H9 (cell line): ENCODE measurements around the gene TRPV4. TPM values are rescaled to one million over a fixed set of nuclear protein-coding genes. Genes with fewer than 3 reads are reported as not detected.

Source experiments
- DNase-seq: peaks from one replicate; pipeline ENCODE4 v3.0.0-alpha.2; 2017
- H2AFZ ChIP-seq: one replicate; pipeline ENCODE4 v1.6.1; 2013; ENCODE audit warnings: mild to moderate bottlenecking, low read length, control low read depth, moderate library complexity
- H2AK5ac ChIP-seq: 2 replicates; pipeline ENCODE4 v1.6.1; 2013; ENCODE audit warnings: low read length, control low read depth, mixed read lengths; ENCODE audit not compliant: insufficient read length
- H2BK120ac ChIP-seq: one replicate; pipeline ENCODE4 v1.6.1; 2013; ENCODE audit warnings: low read depth, mild to moderate bottlenecking, low read length, control low read depth, inconsistent platforms; ENCODE audit not compliant: poor library complexity, severe bottlenecking
- H2BK12ac ChIP-seq: 2 replicates; pipeline ENCODE4 v1.6.1; 2013; ENCODE audit warnings: low read length, control low read depth, mixed read lengths, low read depth; ENCODE audit not compliant: insufficient read length
- H2BK15ac ChIP-seq: 2 replicates; pipeline ENCODE4 v1.6.1; 2013; ENCODE audit warnings: low read depth, low read length, control low read depth
- H2BK20ac ChIP-seq: one replicate; pipeline ENCODE4 v1.6.1; 2013; ENCODE audit warnings: low read depth, mild to moderate bottlenecking, low read length, control low read depth, inconsistent platforms; ENCODE audit not compliant: poor library complexity, severe bottlenecking
- H2BK5ac ChIP-seq: 2 replicates; pipeline ENCODE4 v1.6.1; 2013; ENCODE audit warnings: low read length, control low read depth, mixed read lengths; ENCODE audit not compliant: insufficient read length
- H3K14ac ChIP-seq: 2 replicates; pipeline ENCODE4 v1.6.1; 2013; ENCODE audit warnings: low read length, control low read depth; ENCODE audit not compliant: insufficient read depth
- H3K18ac ChIP-seq: 2 replicates; pipeline ENCODE4 v1.6.1; 2013; ENCODE audit warnings: low read depth, mild to moderate bottlenecking, mixed read lengths, low read length, control low read depth; ENCODE audit not compliant: insufficient read length
- H3K23ac ChIP-seq: 2 replicates; pipeline ENCODE4 v1.6.1; 2013; ENCODE audit warnings: low read length, control low read depth, mixed read lengths, low read depth; ENCODE audit not compliant: insufficient read length
- H3K23me2 ChIP-seq: 2 replicates; pipeline ENCODE4 v1.6.1; 2013; ENCODE audit warnings: low read depth, mild to moderate bottlenecking, mixed read lengths, low read length, control low read depth; ENCODE audit not compliant: insufficient read length, poor library complexity, severe bottlenecking
- H3K27ac ChIP-seq: 2 replicates; pipeline ENCODE4 v1.5.1; 2013; ENCODE audit warnings: low read length, control low read depth, mixed read lengths, low read depth; ENCODE audit not compliant: insufficient read length
- H3K27me3 ChIP-seq: 2 replicates; pipeline ENCODE4 v1.6.1; 2013; ENCODE audit warnings: low read length, control low read depth, inconsistent platforms; ENCODE audit not compliant: insufficient read depth
- H3K4ac ChIP-seq: 2 replicates; pipeline ENCODE4 v1.6.1; 2013; ENCODE audit warnings: low read depth, mild to moderate bottlenecking, control low read depth, inconsistent platforms, low read length, moderate library complexity
- H3K4me1 ChIP-seq: 2 replicates; pipeline ENCODE4 v1.6.1; 2013; ENCODE audit warnings: low read length, control low read depth, inconsistent platforms; ENCODE audit not compliant: insufficient read depth
- H3K4me2 ChIP-seq: 2 replicates; pipeline ENCODE4 v1.6.1; 2013; ENCODE audit warnings: low read length, control low read depth, mixed read lengths; ENCODE audit not compliant: insufficient read length, insufficient read depth
- H3K56ac ChIP-seq: 2 replicates; pipeline ENCODE4 v1.6.1; 2013; ENCODE audit warnings: low read depth, mild to moderate bottlenecking, mixed read lengths, low read length, control low read depth; ENCODE audit not compliant: insufficient read length
- H3K79me1 ChIP-seq: 2 replicates; pipeline ENCODE4 v1.6.1; 2013; ENCODE audit warnings: low read depth, mild to moderate bottlenecking, moderate library complexity, low read length, control low read depth, inconsistent platforms; ENCODE audit not compliant: insufficient read depth, poor library complexity, severe bottlenecking
- H3K79me2 ChIP-seq: 2 replicates; pipeline ENCODE4 v1.6.1; 2013; ENCODE audit warnings: low read length, control low read depth, inconsistent platforms; ENCODE audit not compliant: insufficient read depth
- H3K9ac ChIP-seq: 2 replicates; pipeline ENCODE4 v1.6.1; 2013; ENCODE audit warnings: low read length, control low read depth, mixed read lengths; ENCODE audit not compliant: insufficient read length; ENCODE audit errors: extremely low read depth
- H3K9me3 ChIP-seq: one replicate; pipeline ENCODE4 v1.6.1; 2013; ENCODE audit warnings: low read depth, low read length, inconsistent platforms; ENCODE audit not compliant: control insufficient read depth
- H3T11ph ChIP-seq: one replicate; pipeline ENCODE4 v1.6.1; 2013; ENCODE audit warnings: mild to moderate bottlenecking, low read length, control low read depth, inconsistent platforms
- H4K20me1 ChIP-seq: one replicate; pipeline ENCODE4 v1.6.1; 2013; ENCODE audit not compliant: control insufficient read depth, insufficient read length, insufficient read depth
- H4K5ac ChIP-seq: 2 replicates; pipeline ENCODE4 v1.6.1; 2013; ENCODE audit warnings: low read depth, mild to moderate bottlenecking, mixed read lengths, low read length, control low read depth; ENCODE audit not compliant: insufficient read length
- H4K8ac ChIP-seq: replicated peaks from 2 replicates; pipeline ENCODE4 v1.6.1; 2013; ENCODE audit warnings: low read length, control low read depth, mixed read lengths, low read depth; ENCODE audit not compliant: insufficient read length
- H4K91ac ChIP-seq: 2 replicates; pipeline ENCODE4 v1.6.1; 2013; ENCODE audit warnings: low read depth, mild to moderate bottlenecking, moderate library complexity, mixed read lengths, low read length, control low read depth; ENCODE audit not compliant: insufficient read length
- H3K27ac Mint-ChIP-seq, 3 experiments: 2 replicates in 2 of 3; 3 replicates in 1 of 3; pipeline ENCODE4 v1.8.0; 2020 to 2021; ENCODE audit warnings: mixed read lengths in 3 of 3, mild to moderate bottlenecking in 1 of 3, moderate library complexity in 1 of 3
- H3K27me3 Mint-ChIP-seq: 2 replicates; pipeline ENCODE4 v1.8.0; 2021; ENCODE audit warnings: low read depth, mild to moderate bottlenecking, moderate library complexity, mixed read lengths
- H3K36me3 Mint-ChIP-seq, 3 experiments: 2 replicates in 2 of 3; 3 replicates in 1 of 3; pipeline ENCODE4 v1.8.0; 2020 to 2021; ENCODE audit warnings: low read depth in 3 of 3, mixed read lengths in 3 of 3; ENCODE audit not compliant: insufficient read depth in 1 of 3
- H3K4me1 Mint-ChIP-seq, 2 experiments: 2 replicates each; pipeline ENCODE4 v1.8.0; 2020; ENCODE audit warnings: mixed read lengths in 2 of 2
- H3K4me3 Mint-ChIP-seq, 2 experiments: 2 replicates in 1 of 2; 3 replicates in 1 of 2; pipeline ENCODE4 v1.8.0; 2020 to 2021; ENCODE audit warnings: mild to moderate bottlenecking in 2 of 2, mixed read lengths in 2 of 2, moderate library complexity in 1 of 2
- H3K9me3 Mint-ChIP-seq, 2 experiments: 2 replicates in 1 of 2; 3 replicates in 1 of 2; pipeline ENCODE4 v1.8.0; 2020; ENCODE audit warnings: mild to moderate bottlenecking in 2 of 2, mixed read lengths in 2 of 2, moderate library complexity in 1 of 2
- WGBS: extraction: QIAGEN DNeasy Blood & Tissue Kit; methylation state at CpG from one replicate; pipeline ENCODE4 v1.1.7; 2013; ENCODE audit warnings: missing lambda C conversion rate, low lambda C conversion rate, mixed read lengths; ENCODE audit not compliant: insufficient read length; ENCODE audit errors: extremely low coverage; 5-methylcytosine and 5-hydroxymethylcytosine counted together
- total RNA-seq: library from RNA; stranded (reverse); gene quantifications from 2 replicates; pipeline ENCODE4 v1.2.1, GENCODE V29; 2021
- TF ChIP-seq, protein P1 (sequence below): fragments of 200-600 bp; sonication (generic); conservative IDR thresholded peaks from 3 replicates; pipeline ENCODE4 v1.8.0; 2021; ENCODE audit warnings: antibody characterized with exemption, mild to moderate bottlenecking

Gene TRPV4
- total RNA-seq, 1 experiment from 2014 or later: 4.9 TPM

GRCh38 chr12:109743076-109743910, 89.9 kb downstream of the TRPV4 start:
- WGBS: no CpG with 5 or more reads among the region's 17 CpGs
- Histone ChIP-seq H3K14ac (no peak overlapping the region), H4K20me1 (no peaks in the 10 kb centered on the region), H3K79me1 (no peaks in the 10 kb centered on the region), H3T11ph (no peak overlapping the region), H4K8ac (no peak overlapping the region), H3K27me3 (no peaks in the 10 kb centered on the region), H3K9ac (no peak overlapping the region), H3K4me1 (no peaks in the 10 kb centered on the region; the same call in 1 of the 2 replicates), H2BK12ac (no peak overlapping the region), H2BK5ac (no peak overlapping the region), H4K5ac (no peak overlapping the region), H3K79me2 (no peaks in the 10 kb centered on the region), H3K9me3 (no peaks in the 10 kb centered on the region), H2BK120ac (no peak overlapping the region), H3K4ac (no peak overlapping the region), H3K56ac (no peak overlapping the region), H2BK15ac (no peak overlapping the region), H3K27ac (no peak overlapping the region), H3K23me2 (no peaks in the 10 kb centered on the region), H4K91ac (no peak overlapping the region), H2BK20ac (no peak overlapping the region), H3K23ac (no peak overlapping the region), H2AK5ac (no peak overlapping the region), H3K18ac (no peak overlapping the region), H3K4me2 (no peak overlapping the region), H2AFZ (no peak overlapping the region)
- Mint-ChIP-seq H3K9me3 (no peaks in the 10 kb centered on the region; a peak in 2 of 5 replicates), H3K4me1 (peaks cover 5 to 10% of the 10 kb centered on the region in 2 experiments), H3K36me3 (no peaks in the 10 kb centered on the region), H3K27ac (peak overlapping the region in 1 of 3 experiments; percentile 46; a peak in 1 of 7 replicates), H3K4me3 (no peak overlapping the region), H3K27me3 (no peaks in the 10 kb centered on the region; the same call in 1 of the 2 replicates)
- TF ChIP-seq, protein P1, sequence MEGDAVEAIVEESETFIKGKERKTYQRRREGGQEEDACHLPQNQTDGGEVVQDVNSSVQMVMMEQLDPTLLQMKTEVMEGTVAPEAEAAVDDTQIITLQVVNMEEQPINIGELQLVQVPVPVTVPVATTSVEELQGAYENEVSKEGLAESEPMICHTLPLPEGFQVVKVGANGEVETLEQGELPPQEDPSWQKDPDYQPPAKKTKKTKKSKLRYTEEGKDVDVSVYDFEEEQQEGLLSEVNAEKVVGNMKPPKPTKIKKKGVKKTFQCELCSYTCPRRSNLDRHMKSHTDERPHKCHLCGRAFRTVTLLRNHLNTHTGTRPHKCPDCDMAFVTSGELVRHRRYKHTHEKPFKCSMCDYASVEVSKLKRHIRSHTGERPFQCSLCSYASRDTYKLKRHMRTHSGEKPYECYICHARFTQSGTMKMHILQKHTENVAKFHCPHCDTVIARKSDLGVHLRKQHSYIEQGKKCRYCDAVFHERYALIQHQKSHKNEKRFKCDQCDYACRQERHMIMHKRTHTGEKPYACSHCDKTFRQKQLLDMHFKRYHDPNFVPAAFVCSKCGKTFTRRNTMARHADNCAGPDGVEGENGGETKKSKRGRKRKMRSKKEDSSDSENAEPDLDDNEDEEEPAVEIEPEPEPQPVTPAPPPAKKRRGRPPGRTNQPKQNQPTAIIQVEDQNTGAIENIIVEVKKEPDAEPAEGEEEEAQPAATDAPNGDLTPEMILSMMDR: no peak
- DNase-seq: peak; percentile 27
